GM21786 (cell line): ENCODE data around the gene PAX7.
"Not testable (repeated sequence)": the region's sequence is repeated elsewhere in the genome, so short reads cannot be mapped to it uniquely, and the experiment has no call there.

Experiments used
- ATAC-seq: cut with Tn5 transposase; IDR thresholded peaks from one replicate; pipeline ENCODE4 v1.9.1; 2021; ENCODE audit not compliant: unreplicated experiment

Gene PAX7

DNA sequence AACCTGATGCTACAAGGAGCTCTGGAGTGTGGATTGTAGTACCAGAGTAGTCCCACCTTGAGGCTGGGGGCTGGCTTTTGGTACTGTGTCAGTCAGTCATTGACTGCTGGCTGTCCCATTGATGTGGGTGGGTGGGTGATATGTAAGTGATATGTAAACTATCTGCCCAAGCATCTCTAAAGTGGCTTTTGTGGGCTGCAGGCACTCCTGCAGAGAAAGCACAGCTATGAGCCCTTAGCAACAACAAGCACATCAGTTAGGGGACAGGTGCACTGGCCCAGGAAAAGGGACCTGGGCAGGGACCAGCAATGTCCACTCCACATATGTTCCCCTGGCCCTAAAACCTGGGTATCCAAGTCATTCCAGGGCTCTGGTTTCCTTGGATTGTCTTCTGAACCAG lies 118.9 kb downstream of the PAX7 start:
- ATAC-seq, result no peak

DNA sequence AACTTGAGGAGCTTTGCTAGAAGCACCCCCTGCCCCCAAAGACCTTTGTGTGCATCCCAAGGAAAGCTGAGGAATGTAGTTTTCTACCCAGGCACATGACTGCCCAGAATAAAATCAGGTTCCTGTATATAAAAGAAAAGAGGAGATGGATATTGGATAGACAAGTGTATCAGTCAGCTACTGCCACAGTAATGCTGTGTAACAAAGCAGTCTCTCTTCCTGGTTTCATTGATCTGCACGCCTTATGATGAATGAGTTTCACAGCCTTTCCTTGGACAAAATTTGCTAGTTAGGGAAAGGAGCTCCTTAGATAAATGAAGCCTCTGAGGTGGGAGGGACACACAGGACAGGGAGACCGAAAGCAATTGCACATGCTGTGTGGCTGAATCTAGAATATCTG lies 120.0 kb downstream of the PAX7 start:
- ATAC-seq, result no peak

DNA sequence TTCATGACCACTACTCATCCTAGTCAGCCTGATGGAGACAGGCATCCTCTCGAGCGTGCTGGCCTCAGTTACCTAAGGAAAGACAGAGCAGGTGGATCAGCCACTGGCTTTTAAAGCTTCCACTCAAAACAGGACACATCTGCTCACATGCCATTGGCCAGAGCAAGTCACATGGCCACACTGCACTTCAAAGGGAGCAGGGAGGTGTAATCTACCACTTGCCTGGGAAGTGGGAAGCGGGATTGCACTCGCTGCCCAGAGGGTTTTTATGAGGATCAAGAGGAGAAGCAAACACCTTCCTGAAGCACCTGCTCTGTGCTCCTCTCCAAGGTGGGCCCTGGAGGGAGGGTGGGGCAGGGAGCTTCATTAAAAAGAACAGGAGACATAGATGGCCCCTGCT lies 120.8 kb downstream of the PAX7 start:
- ATAC-seq, result no peak

DNA sequence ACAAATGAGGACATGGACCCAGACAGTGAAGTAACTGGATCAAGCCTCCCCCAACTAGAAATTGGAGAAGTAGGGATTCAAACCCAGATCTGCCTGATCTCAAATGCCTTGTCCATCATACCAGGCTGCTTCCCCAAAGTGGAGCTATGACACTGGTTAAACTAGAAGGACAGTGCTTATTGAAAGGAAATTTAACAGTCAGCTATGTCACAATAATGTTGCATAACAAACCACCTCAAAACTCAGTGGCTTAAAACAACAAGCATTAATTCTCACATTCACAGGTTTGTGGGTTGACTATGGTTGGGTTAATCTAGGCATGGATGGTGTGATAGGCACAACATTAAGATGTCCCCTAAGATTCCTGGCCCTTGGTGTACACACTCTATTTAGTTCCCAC lies 121.8 kb downstream of the PAX7 start:
- no peak for ATAC-seq

DNA sequence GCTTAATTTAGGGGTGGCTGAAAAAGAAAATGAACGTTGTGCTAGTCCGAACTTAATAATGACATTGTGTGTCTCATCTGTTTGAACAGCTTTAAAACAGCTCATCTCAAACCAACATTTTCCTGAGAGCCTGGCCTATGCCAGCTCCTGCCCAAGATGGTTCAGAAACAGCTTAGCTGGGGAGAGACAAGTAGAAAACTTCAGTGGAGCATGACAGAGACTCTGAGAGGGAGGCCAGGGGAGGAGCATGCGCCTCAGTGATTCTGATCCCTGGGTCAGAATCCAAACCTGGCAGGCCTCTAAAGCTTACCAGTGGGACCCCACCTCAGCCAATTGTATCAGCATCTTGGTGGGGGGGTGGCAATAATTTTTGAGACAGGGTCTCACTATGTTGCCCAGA lies 129.5 kb downstream of the PAX7 start:
- ATAC-seq, result no peak

DNA sequence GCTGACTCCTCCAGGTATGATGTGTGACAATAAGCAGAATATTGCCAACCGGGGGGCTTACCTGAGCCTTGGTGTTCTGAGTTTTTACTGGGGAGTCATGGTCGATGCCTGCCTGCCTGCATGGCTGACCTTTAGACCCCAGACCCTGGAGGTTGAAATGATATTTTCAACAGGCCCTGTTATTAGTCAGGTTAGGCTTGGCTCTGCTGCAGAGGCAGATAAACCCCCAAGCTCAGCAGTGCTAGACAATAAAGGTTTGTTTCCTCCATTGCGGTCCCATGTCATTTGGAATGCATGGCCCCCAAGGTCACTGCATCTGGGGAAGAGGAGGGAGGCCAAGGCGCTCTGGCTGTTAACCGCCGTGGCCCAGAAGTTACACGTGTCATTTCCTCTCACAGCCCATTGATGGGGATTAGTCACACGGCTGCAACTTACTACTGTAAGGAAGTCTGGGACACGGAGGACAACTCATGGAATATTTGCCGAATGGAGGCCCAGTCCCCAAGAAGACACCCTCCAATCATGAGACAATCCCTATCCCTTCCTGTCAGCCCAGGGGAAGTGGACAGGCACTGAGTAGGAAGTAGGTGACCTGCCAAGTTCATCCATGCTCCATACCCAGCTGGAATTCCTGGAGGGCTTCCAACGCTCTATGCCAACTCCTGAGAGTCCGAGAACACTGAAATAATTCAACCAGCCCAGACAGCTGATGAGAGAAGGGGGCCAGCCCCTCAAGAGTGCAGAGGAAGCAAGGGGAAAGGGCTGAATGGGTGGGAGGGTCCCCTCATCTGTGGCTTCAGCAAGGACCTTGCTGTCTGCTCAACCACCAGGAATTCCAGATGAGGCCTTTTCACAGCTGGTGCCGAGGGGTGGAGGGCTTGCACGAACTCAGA lies 131.5 kb downstream of the PAX7 start:
- no peak for ATAC-seq

GRCh38 chr1:18764362-18764761 lies 133.7 kb downstream of the PAX7 start:
- ATAC-seq, result no peak

DNA sequence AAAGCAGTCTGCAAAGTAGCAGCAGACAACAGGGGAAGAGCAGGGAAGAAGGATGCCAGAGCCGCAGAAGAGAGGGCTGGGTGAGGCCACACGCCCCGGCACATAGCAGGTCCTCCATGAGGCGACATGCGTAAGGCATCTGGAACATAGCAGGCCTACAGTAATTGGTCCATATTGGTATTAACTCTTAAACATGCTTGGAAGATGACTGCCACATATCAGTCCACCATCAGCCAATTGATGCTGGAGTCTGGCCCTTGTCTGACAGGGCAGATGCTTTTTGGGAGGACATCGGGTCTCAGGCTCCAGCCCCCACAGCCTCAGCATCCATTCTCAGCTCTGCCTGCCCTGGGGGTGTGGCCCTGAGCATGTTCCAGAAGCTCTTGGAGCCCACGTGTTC lies 135.1 kb downstream of the PAX7 start:
- ATAC-seq, result no peak

DNA sequence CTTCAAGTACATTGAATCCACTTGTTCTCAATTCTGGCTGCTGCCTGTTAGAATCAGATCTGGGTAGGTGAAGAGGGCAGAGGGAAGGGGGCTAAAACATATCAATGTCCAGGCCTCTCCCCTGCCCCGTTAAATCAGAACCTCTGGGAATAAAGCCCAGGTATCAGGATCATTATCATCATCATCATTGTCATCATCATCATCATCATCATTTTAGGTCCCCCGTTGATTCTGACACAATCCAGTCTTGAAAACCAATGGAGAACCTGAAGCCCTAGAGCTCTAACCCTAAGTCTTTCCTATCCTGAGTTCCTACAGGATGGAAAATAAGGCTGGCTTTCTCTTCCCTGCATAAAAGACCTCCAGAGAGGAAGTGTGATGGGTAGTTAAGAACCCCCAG lies 135.7 kb downstream of the PAX7 start:
- ATAC-seq, result no peak

DNA sequence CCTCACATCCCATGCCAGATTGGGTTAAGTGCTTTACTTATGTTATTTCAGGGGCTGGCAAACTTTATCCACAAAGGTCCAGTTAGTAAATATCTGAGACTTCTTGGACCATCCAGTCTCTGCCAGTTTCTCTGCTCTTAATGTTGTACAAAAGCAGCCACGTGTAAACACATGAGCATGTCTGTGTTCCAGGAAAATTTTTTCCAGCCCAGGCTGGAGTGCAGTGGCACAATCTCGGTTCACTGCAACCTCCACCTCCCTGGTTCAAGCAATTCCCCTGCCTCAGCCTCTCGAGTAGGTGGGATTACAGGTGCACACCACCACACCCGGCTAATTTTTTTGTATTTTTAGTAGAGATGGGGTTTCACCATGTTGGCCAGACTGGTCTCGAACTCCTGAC lies 136.9 kb downstream of the PAX7 start:
- ATAC-seq, result not testable (repeated sequence)

GRCh38 chr1:18768086-18768485 lies 137.4 kb downstream of the PAX7 start:
- ATAC-seq, result no peak

GRCh38 chr1:18769140-18769539 lies 138.5 kb downstream of the PAX7 start:
- no peak for ATAC-seq

- no peak for ATAC-seq
These were observed 140.2 kb downstream of the PAX7 start for GRCh38 chr1:18770799-18771198.

GRCh38 chr1:18773753-18774152 lies 143.1 kb downstream of the PAX7 start:
- no peak for ATAC-seq

DNA sequence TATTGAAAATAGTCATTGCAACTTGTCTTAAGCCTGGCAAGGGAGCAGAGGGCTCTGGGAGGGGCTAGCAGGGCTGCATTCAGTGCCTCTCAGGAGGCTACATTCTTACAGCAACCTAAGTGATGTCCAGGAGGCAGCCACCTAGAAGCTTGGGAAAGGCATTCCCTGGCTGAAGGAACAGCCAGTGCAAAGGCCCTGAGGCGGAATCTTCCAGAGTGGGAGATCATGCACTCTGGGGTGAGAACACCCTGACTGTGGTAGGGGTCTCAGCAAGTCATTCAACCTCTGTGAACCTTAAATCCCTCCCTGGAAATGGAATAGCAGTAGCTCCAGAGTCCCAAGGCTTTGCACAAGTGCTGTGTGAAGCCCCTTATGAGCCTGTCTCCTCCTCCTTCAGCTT lies 144.7 kb downstream of the PAX7 start:
- ATAC-seq, result no peak

- no peak for ATAC-seq
These were observed 146.1 kb downstream of the PAX7 start for GRCh38 chr1:18776777-18777176.

- ATAC-seq, result no peak
These were observed 147.8 kb downstream of the PAX7 start for GRCh38 chr1:18778437-18778836.

DNA sequence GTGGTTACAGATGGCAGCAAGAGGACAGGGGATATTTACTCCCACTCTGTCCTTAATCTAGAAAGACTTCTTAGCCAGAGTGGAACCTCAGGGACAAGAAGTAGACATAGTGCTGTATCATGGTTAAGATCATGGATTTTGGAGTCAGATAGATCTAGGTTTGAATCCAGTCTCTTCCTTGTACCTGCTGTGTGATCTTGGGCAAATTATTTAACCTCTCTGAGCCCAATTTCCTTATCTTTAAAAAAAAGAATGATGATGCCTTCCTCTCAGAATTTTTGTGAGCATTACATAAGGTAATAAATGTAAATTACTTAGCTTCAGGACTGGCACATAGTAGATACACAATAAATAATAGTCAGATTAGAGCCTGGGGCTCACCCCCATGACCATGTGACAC lies 150.4 kb downstream of the PAX7 start:
- no peak for ATAC-seq

GRCh38 chr1:18783705-18784481 lies 153.2 kb downstream of the PAX7 start:
- no peak for ATAC-seq

GRCh38 chr1:18784482-18784831 lies 153.8 kb downstream of the PAX7 start:
- no peak for ATAC-seq

DNA sequence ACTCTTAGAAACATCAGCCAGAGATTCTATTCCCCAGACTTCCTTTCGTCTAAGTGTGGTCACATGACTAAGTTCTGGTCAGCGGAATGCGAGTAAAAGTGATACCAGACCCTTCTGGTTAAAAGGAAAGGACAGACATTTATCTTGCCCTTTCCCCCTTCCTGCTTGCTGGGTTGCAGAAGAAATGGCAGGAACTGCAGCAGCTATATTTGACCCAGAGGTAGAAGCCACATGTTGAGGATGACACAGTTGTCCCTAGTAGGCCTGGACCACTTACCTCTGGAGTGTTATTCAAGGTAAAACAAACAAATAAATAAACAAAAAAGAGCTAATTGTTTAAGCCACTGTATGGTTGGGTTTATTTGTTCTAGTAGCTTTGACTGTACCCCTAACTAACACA lies 155.5 kb downstream of the PAX7 start:
- ATAC-seq, result no peak

DNA sequence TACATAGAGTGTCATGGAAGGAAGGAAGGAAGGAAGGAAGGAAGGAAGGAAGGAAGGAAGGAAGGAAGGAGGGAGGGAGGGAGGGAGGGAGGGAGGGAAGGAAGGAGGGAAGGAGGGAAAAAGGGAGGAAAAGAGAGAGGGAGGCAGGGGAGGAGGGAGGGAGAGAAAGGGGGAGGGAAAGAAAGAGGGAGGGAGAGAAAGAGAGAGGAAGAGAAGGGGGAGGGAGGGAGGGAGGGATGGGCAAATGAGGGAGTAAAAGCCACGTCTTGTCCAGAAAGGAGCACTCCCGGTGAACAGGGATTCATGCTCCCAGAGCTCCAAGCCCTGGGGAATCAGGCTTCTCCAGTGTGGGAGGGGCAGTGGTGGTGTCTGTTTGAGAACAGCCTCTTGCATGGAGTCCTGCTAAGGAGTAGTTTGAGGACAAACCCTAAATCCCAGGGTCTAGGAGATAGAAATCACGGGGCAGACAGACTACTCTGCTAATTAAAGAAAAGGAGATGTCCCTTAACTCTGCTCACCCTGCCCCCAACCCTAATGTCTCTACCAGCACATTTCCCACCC lies 157.3 kb downstream of the PAX7 start:
- no peak for ATAC-seq
